ENCODE results near the gene RNF141.

DNA sequence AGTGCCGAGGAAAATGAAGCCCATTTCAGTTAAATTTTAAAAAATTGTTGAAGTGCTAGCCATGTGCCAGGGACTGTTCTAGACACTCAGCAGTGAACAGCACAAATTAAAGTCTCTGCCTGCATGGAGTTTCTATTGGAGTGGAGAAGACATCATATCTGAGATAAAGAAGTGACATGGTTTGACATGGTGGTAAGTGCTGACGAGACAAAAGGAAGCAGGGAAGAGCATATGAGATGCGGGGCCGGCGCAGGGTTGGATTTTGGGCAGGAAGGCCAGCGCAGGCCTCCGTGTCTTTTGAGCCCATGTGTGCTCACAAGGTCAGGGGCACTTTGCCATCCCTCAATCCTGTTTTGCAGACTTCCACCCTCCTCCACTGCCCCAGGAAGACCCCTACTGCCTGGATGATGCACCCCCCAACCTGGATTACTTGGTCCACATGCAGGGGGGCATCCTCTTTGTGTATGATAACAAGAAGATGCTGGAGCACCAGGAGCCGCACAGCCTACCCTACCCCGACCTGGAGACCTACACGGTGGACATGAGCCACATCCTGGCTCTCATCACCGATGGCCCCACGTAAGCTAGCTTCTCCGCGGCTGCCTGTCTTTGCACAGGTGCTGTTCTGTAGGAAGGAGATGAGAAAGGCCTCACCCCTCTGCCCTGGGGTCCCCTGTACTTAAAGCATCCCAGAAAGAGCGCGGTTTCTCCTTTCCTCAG is 56.4 kb downstream of the RNF141 start:
- TF ChIP-seq, protein P1, sequence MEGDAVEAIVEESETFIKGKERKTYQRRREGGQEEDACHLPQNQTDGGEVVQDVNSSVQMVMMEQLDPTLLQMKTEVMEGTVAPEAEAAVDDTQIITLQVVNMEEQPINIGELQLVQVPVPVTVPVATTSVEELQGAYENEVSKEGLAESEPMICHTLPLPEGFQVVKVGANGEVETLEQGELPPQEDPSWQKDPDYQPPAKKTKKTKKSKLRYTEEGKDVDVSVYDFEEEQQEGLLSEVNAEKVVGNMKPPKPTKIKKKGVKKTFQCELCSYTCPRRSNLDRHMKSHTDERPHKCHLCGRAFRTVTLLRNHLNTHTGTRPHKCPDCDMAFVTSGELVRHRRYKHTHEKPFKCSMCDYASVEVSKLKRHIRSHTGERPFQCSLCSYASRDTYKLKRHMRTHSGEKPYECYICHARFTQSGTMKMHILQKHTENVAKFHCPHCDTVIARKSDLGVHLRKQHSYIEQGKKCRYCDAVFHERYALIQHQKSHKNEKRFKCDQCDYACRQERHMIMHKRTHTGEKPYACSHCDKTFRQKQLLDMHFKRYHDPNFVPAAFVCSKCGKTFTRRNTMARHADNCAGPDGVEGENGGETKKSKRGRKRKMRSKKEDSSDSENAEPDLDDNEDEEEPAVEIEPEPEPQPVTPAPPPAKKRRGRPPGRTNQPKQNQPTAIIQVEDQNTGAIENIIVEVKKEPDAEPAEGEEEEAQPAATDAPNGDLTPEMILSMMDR (conservative IDR thresholded peaks at IDR 0.05; ENCODE audit: low read length): no peak
- no peak for TF ChIP-seq EZH2phosphoT487 (IDR thresholded peaks at IDR 0.05; ENCODE audit: borderline replicate concordance, low read depth, low read length)
